Measurements from ENCODE around the gene GBP3. TPM values are rescaled to one million over a fixed set of nuclear protein-coding genes. Genes with fewer than 3 reads are reported as not detected.

Gene GBP3
- total and polyA plus RNA-seq, 2 of the 8 experiments (the other 6 are each of a cell fraction or from before 2014, with no cell fraction given) = not detected

- Histone ChIP-seq H2BK20ac (ENCODE audit: low read length) (no peak overlapping the region), H3K4ac (replicated peaks; ENCODE audit: insufficient read length, low read depth, low read length) (no peak overlapping the region), H3K4me3 (ENCODE audit: extremely low read depth in 1 of 4, insufficient read depth in 2 of 4, low read depth in 3 of 4, low read length in 4 of 4) (no peak overlapping the region), H4K20me1 (replicated peaks in 1 of 2; ENCODE audit: control insufficient read depth in 1 of 2, insufficient read depth in 2 of 2, low read length in 2 of 2) (peaks cover 0 to 3% of the 10 kb centered on the region in 2 experiments), H4K5ac (ENCODE audit: insufficient read length, low read depth, low read length) (no peak overlapping the region), H3K23ac (ENCODE audit: insufficient read length) (no peak overlapping the region), H3K14ac (ENCODE audit: insufficient read length) (no peak overlapping the region), H2BK15ac (ENCODE audit: low read length) (no peak overlapping the region), H3K23me2 (ENCODE audit: low read depth, low read length) (no peaks in the 10 kb centered on the region), H2AFZ (ENCODE audit: low read length) (no peak overlapping the region), H4K8ac (ENCODE audit: extremely low read depth, insufficient read depth, low read length) (no peak overlapping the region), H2AK5ac (ENCODE audit: low read depth, low read length) (no peak overlapping the region), H3K79me2 (ENCODE audit: control insufficient read depth in 1 of 2, insufficient read depth in 2 of 2, low read length in 2 of 2) (no peaks in the 10 kb centered on the region), H3K4me1 (replicated peaks in 1 of 4; ENCODE audit: control insufficient read depth in 3 of 4, insufficient read depth in 4 of 4, low read length in 3 of 4) (no peaks in the 10 kb centered on the region), H3K27me3 (replicated peaks in 1 of 4; ENCODE audit: control insufficient read depth in 3 of 4, extremely low read depth in 1 of 4, insufficient read depth in 3 of 4, low read length in 3 of 4) (no peaks in the 10 kb centered on the region), H3K27ac (ENCODE audit: low read depth, low read length) (no peak overlapping the region), H3K36me3 (ENCODE audit: control insufficient read depth in 2 of 4, insufficient read depth in 4 of 4, low read length in 3 of 4) (peaks cover 9 to 51% (median 37%) of the 10 kb centered on the region in 4 experiments), H3K56ac (replicated peaks; ENCODE audit: insufficient read length, low read depth, low read length) (no peak overlapping the region), H3K18ac (ENCODE audit: extremely low read depth, low read length) (no peak overlapping the region), H3K9ac (replicated peaks in 1 of 4; ENCODE audit: extremely low read depth in 1 of 4, low read depth in 3 of 4, low read length in 3 of 4) (no peak overlapping the region), H2BK12ac (ENCODE audit: low read depth, low read length) (no peak overlapping the region), H2BK5ac (ENCODE audit: low read depth, low read length) (no peak overlapping the region), H4K91ac (replicated peaks; ENCODE audit: insufficient read length, low read length) (no peak overlapping the region), H3K79me1 (ENCODE audit: low read depth, low read length) (no peaks in the 10 kb centered on the region), H3K4me2 (ENCODE audit: insufficient read depth in 1 of 2, low read depth in 2 of 2, low read length in 2 of 2) (no peak overlapping the region), H3K9me3 (ENCODE audit: insufficient read depth in 2 of 2, low read depth in 1 of 2, low read length in 1 of 2) (no peaks in the 10 kb centered on the region), H2BK120ac (replicated peaks; ENCODE audit: low read depth, low read length) (no peak overlapping the region)
- ChIA-PET CTCF (ENCODE audit: partially characterized antibody) (no interaction called here), POLR2A (ENCODE audit: partially characterized antibody) (no interaction called here)
- 0% methylated on average over 1 of the region's 1 CpG; no CpG with 5 or more reads in 1 of the 2 experiments for WGBS, 2 experiments (ENCODE audit: extremely low coverage in 1 of 2, insufficient coverage in 1 of 2, insufficient read length in 1 of 2, insufficient replicate concordance in 2 of 2, low coverage in 1 of 2, low lambda C conversion rate in 2 of 2, missing lambda C conversion rate in 1 of 2)
- FAIRE-seq (no peak), DNase-seq (ENCODE audit: low read depth in 1 of 2, low spot score in 2 of 2) (no peak)
- TF ChIP-seq CBX5 (IDR thresholded peaks at IDR 0.05; ENCODE audit: low read depth, low read length) (no peak), CTCF (IDR thresholded peaks at IDR 0.05; ENCODE audit: control extremely low read depth in 1 of 3, insufficient read depth in 1 of 3, low read depth in 1 of 3, low read length in 3 of 3) (no peak), ATF2 (IDR thresholded peaks at IDR 0.05; ENCODE audit: low read length) (no peak), RXRA (IDR thresholded peaks at IDR 0.05; ENCODE audit: insufficient read depth, low read depth, low read length) (no peak), KDM4A (IDR thresholded peaks at IDR 0.05; ENCODE audit: low read depth, low read length, severe bottlenecking) (no peak), TEAD4 (IDR thresholded peaks at IDR 0.05; ENCODE audit: low read depth, low read length) (no peak), SIRT6 (IDR thresholded peaks at IDR 0.05; ENCODE audit: low read length) (no peak), NRF1 (IDR thresholded peaks at IDR 0.05; ENCODE audit: low read depth, low read length) (no peak), BCL11A (IDR thresholded peaks at IDR 0.05; ENCODE audit: low read depth in 2 of 2, low read length in 2 of 2) (no peak), EZH2 (IDR thresholded peaks at IDR 0.05; ENCODE audit: low read depth, low read length, severe bottlenecking) (no peak), POLR2A (IDR thresholded peaks at IDR 0.05; ENCODE audit: control extremely low read depth in 1 of 2, low read depth in 2 of 2, low read length in 2 of 2) (no peak)
Observed at GRCh38 chr1:88961081-88961480, 61.6 kb downstream of the GBP3 start.
